ENCODE results near the gene SLC16A3.

DNA sequence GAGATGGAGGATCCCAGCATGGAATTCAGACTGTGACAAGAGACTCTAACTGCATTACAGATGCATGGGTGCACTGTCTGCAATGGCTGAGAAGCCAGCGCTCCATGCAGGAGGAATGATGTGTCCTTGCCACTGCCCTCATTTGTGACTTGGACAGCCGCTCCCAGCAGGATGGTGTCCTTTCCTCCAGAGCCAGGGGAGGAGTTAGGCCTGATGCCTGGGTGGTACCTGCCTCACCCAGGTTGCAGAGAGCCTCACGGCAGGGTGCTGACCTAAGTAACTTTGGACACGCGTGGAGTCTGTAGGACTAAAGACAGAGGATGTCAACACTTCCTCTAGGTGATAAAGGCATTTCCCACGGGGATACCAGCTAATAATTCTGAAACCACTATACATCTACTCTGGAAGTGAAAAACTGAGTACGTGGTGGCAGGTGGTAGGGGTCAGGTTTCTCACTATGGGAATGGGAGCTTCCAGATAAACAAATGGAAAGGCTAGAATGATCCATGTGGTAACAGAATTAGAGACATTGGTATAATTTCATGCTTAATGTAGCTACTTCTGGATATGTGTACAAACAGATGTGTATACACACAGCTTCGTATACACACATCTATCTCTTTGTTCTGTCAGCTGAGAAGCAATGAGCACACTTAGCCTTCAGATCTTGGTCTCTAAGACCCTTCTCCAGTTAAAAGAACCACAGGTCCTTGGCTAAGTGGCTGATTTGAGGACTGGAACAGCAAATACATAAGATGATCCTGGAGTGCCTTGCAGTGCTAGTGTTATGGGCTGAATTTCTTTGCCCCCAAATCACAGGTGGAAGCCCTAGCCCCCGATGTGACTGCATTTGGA lies 58.4 kb downstream of the SLC16A3 start:
- TF ChIP-seq MTA3 (IDR thresholded peaks at IDR 0.05; ENCODE audit: borderline replicate concordance): no peak
- TF ChIP-seq NFATC3 (IDR thresholded peaks at IDR 0.05): no peak
- TF ChIP-seq, protein P1, sequence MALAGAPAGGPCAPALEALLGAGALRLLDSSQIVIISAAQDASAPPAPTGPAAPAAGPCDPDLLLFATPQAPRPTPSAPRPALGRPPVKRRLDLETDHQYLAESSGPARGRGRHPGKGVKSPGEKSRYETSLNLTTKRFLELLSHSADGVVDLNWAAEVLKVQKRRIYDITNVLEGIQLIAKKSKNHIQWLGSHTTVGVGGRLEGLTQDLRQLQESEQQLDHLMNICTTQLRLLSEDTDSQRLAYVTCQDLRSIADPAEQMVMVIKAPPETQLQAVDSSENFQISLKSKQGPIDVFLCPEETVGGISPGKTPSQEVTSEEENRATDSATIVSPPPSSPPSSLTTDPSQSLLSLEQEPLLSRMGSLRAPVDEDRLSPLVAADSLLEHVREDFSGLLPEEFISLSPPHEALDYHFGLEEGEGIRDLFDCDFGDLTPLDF (CRISPR knock-in tag; IDR thresholded peaks at IDR 0.05): no peak
- TF ChIP-seq POLR2A (conservative IDR thresholded peaks at IDR 0.05): no peak
- no peak for TF ChIP-seq POLR2AphosphoS5 (IDR thresholded peaks at IDR 0.05; ENCODE audit: control insufficient read depth, insufficient read depth, low read depth, low read length)
- TF ChIP-seq, protein P2, sequence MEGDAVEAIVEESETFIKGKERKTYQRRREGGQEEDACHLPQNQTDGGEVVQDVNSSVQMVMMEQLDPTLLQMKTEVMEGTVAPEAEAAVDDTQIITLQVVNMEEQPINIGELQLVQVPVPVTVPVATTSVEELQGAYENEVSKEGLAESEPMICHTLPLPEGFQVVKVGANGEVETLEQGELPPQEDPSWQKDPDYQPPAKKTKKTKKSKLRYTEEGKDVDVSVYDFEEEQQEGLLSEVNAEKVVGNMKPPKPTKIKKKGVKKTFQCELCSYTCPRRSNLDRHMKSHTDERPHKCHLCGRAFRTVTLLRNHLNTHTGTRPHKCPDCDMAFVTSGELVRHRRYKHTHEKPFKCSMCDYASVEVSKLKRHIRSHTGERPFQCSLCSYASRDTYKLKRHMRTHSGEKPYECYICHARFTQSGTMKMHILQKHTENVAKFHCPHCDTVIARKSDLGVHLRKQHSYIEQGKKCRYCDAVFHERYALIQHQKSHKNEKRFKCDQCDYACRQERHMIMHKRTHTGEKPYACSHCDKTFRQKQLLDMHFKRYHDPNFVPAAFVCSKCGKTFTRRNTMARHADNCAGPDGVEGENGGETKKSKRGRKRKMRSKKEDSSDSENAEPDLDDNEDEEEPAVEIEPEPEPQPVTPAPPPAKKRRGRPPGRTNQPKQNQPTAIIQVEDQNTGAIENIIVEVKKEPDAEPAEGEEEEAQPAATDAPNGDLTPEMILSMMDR (IDR thresholded peaks at IDR 0.05 in 2 of 3, conservative IDR thresholded peaks at IDR 0.05 in 1 of 3; ENCODE audit: insufficient read depth in 2 of 3, low read depth in 1 of 3, low read length in 3 of 3): no peak
- TF ChIP-seq ZFP30 (CRISPR knock-in tag; IDR thresholded peaks at IDR 0.05; ENCODE audit: borderline replicate concordance): no peak
- no peak for TF ChIP-seq PCBP2 (IDR thresholded peaks at IDR 0.05; ENCODE audit: low read depth, low read length, poor library complexity, severe bottlenecking)
- TF ChIP-seq FOXM1 (IDR thresholded peaks at IDR 0.05; ENCODE audit: low read depth): no peak
- no peak for TF ChIP-seq FOXM1 (CRISPR knock-in tag; IDR thresholded peaks at IDR 0.05; ENCODE audit: low read depth)
- TF ChIP-seq EGR1 (conservative IDR thresholded peaks at IDR 0.05): no peak
- no peak for TF ChIP-seq CHD1 (IDR thresholded peaks at IDR 0.05; ENCODE audit: low read length)
- no peak for TF ChIP-seq CAMTA2 (CRISPR knock-in tag; conservative IDR thresholded peaks at IDR 0.05)
- TF ChIP-seq, protein P3, sequence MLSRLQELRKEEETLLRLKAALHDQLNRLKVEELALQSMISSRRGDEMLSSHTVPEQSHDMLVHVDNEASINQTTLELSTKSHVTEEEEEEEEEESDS (CRISPR knock-in tag; IDR thresholded peaks at IDR 0.05): no peak
